OCI-LY7 (cell line): ENCODE measurements around the gene TMEM182. TPM values are rescaled to one million over a fixed set of nuclear protein-coding genes. Genes with fewer than 3 reads are reported as not detected.

ENCODE experiments used
- BruUV-seq: library from RNA; stranded (reverse); fragments of 400-500 nt; replicated peaks from 2 replicates; lab custom pipeline; 2021; lab: Mats Ljungman, UMichigan
- CTCF ChIA-PET: fragments of 300-600 bp; sonication (Branson Sonifier 250); formaldehyde crosslinking; loops from one replicate; lab custom pipeline; 2022; ENCODE audit warnings: antibody characterized with exemption; ENCODE audit not compliant: unreplicated experiment; lab: Charles Lee
- POLR2A ChIA-PET: fragments of 300-600 bp; sonication (Branson Sonifier 250); formaldehyde crosslinking; loops from one replicate; lab custom pipeline; 2022; ENCODE audit warnings: antibody characterized with exemption; lab: Charles Lee
- DNase-seq: peaks from one replicate; pipeline ENCODE4 v3.0.0-alpha.2; 2015; ENCODE audit warnings: low spot score
- H2AFZ ChIP-seq: fragments of 200-600 bp; sonication (generic), shearing (Covaris generic); 2 replicates; pipeline ENCODE4 v1.6.1; 2014; ENCODE audit warnings: mild to moderate bottlenecking, antibody characterized with exemption, low read length, moderate library complexity
- H3K27ac ChIP-seq: fragments of 200-600 bp; sonication (generic); 2 replicates; pipeline ENCODE4 v1.5.1; 2014; ENCODE audit warnings: mixed run types, low read depth, mild to moderate bottlenecking, moderate library complexity, low read length, inconsistent platforms; ENCODE audit not compliant: poor library complexity, severe bottlenecking
- H3K36me3 ChIP-seq: fragments of 200-600 bp; sonication (generic); 2 replicates; pipeline ENCODE4 v1.6.1; 2014; ENCODE audit warnings: mild to moderate bottlenecking, antibody characterized with exemption, low read length, moderate library complexity, mixed read lengths; ENCODE audit not compliant: insufficient read depth
- H3K4me1 ChIP-seq: fragments of 200-600 bp; sonication (generic); 2 replicates; pipeline ENCODE4 v1.5.1; 2014; ENCODE audit warnings: mild to moderate bottlenecking, low read length; ENCODE audit not compliant: insufficient read depth, poor library complexity, severe bottlenecking
- H3K4me2 ChIP-seq: fragments of 200-600 bp; sonication (generic); 2 replicates; pipeline ENCODE4 v1.6.1; 2014; ENCODE audit warnings: mild to moderate bottlenecking, low read length
- H3K4me3 ChIP-seq: fragments of 200-600 bp; sonication (generic); 2 replicates; pipeline ENCODE4 v1.5.1; 2014; ENCODE audit warnings: mild to moderate bottlenecking, low read depth, low read length; ENCODE audit not compliant: poor library complexity, severe bottlenecking
- H3K79me2 ChIP-seq: fragments of 200-600 bp; sonication (generic); 2 replicates; pipeline ENCODE4 v1.6.1; 2016; ENCODE audit warnings: low read depth, mild to moderate bottlenecking, low read length, moderate library complexity, mixed read lengths; ENCODE audit not compliant: insufficient read depth
- H3K9me2 ChIP-seq: fragments of 200-600 bp; sonication (generic); 2 replicates; pipeline ENCODE4 v1.6.1; 2016; ENCODE audit warnings: mild to moderate bottlenecking, low read length, mixed read lengths; ENCODE audit not compliant: insufficient read depth
- H3K9me3 ChIP-seq: fragments of 200-600 bp; sonication (generic); 2 replicates; pipeline ENCODE4 v1.6.1; 2014; ENCODE audit warnings: mild to moderate bottlenecking, mixed run types, low read length, mixed read lengths
- H4K20me1 ChIP-seq: fragments of 200-600 bp; sonication (generic); 2 replicates; pipeline ENCODE4 v1.6.1; 2014; ENCODE audit warnings: mild to moderate bottlenecking, antibody characterized with exemption, low read length, moderate library complexity, mixed read lengths; ENCODE audit not compliant: insufficient read depth
- CTCF ChIP-seq: fragments of 200-600 bp; sonication (generic); conservative IDR thresholded peaks from 2 replicates; pipeline ENCODE4 v1.5.1; 2014; ENCODE audit warnings: mild to moderate bottlenecking, antibody characterized with exemption, low read length, moderate library complexity, mixed read lengths
- EZH2phosphoT487 ChIP-seq: fragments of 200-600 bp; sonication (generic); IDR thresholded peaks from 2 replicates; pipeline ENCODE4 v1.6.1; 2018; ENCODE audit warnings: low read depth, borderline replicate concordance, mild to moderate bottlenecking, mixed run types, antibody characterized with exemption, low read length, moderate library complexity, mixed read lengths
- intact Hi-C: fragments of 100-400 bp; cut with micrococcal nuclease; formaldehyde crosslinking; loops from one replicate; pipeline ENCODE4 v1.10.0; 2022; ENCODE audit not compliant: unreplicated experiment
- total RNA-seq, 2 experiments: library from RNA; depleted of rRNA in 1 of 2; stranded (reverse); fragments of >200 nt in 1 of 2; shearing (Covaris generic) in 1 of 2; gene quantifications; 2 replicates each; pipeline ENCODE4 v1.2.3, GENCODE V29; 2014 to 2022

Gene TMEM182
- total RNA-seq, 2 experiments from 2014 or later = 2.1 to 3.2 TPM

GRCh38 chr2:102832789-102833188 is 71.0 kb downstream of the TMEM182 start:
- H3K4me1 ChIP-seq = no peaks in the 10 kb centered on the region
- no peaks in the 10 kb centered on the region for H3K36me3 ChIP-seq
- H4K20me1 ChIP-seq = no peaks in the 10 kb centered on the region
- H3K27ac ChIP-seq = no peak overlapping the region
- no peaks in the 10 kb centered on the region for H3K9me3 ChIP-seq
- no peak for DNase-seq
- H3K4me3 ChIP-seq = no peak overlapping the region
- H3K9me2 ChIP-seq = no peaks in the 10 kb centered on the region
- CTCF ChIA-PET = no interaction called here
- no peak overlapping the region for H2AFZ ChIP-seq
- H3K79me2 ChIP-seq = no peaks in the 10 kb centered on the region
- H3K4me2 ChIP-seq = no peak overlapping the region
- POLR2A ChIA-PET = no interaction called here
- intact Hi-C loops = no loop called here
- no TSS peak for BruUV-seq
- TF ChIP-seq CTCF (no peak), EZH2phosphoT487 (no peak)

GRCh38 chr2:102834523-102835273 is 72.9 kb downstream of the TMEM182 start:
- no peaks in the 10 kb centered on the region for H3K4me1 ChIP-seq
- no peak overlapping the region for H3K4me3 ChIP-seq
- no peak overlapping the region for H3K27ac ChIP-seq
- intact Hi-C loops = no loop called here
- POLR2A ChIA-PET = no interaction called here
- H3K9me2 ChIP-seq = no peaks in the 10 kb centered on the region
- CTCF ChIA-PET = no interaction called here
- no peaks in the 10 kb centered on the region for H3K79me2 ChIP-seq
- H2AFZ ChIP-seq = no peak overlapping the region
- no peaks in the 10 kb centered on the region for H3K9me3 ChIP-seq
- no peaks in the 10 kb centered on the region for H3K36me3 ChIP-seq
- TF ChIP-seq EZH2phosphoT487 (no peak), CTCF (no peak)
- BruUV-seq = no TSS peak
- H3K4me2 ChIP-seq = no peak overlapping the region
- no peaks in the 10 kb centered on the region for H4K20me1 ChIP-seq
- DNase-seq = no peak

- no peak overlapping the region for H2AFZ ChIP-seq
- no peaks in the 10 kb centered on the region for H3K4me1 ChIP-seq
- POLR2A ChIA-PET = no interaction called here
- H3K9me3 ChIP-seq = no peaks in the 10 kb centered on the region
- DNase-seq = no peak
- no peak overlapping the region for H3K27ac ChIP-seq
- H4K20me1 ChIP-seq = no peaks in the 10 kb centered on the region
- CTCF ChIA-PET = no interaction called here
- BruUV-seq = no TSS peak
- TF ChIP-seq EZH2phosphoT487 (no peak), CTCF (no peak)
- intact Hi-C loops = no loop called here
- no peak overlapping the region for H3K4me3 ChIP-seq
- no peaks in the 10 kb centered on the region for H3K36me3 ChIP-seq
- no peaks in the 10 kb centered on the region for H3K9me2 ChIP-seq
- no peaks in the 10 kb centered on the region for H3K79me2 ChIP-seq
- H3K4me2 ChIP-seq = no peak overlapping the region
Observed at GRCh38 chr2:102837626-102838198, 75.9 kb downstream of the TMEM182 start.
